Skeletal muscle satellite cell (primary cell): ENCODE results near the gene CLCN7. TPM values are rescaled to one million over a fixed set of nuclear protein-coding genes. Genes with fewer than 3 reads are reported as not detected.

Experiments used
- H3K27me3 ChIP-seq: 2 replicates; pipeline ENCODE4 v1.7.0; 2013; ENCODE audit warnings: low read length; ENCODE audit not compliant: control insufficient read depth, insufficient read depth
- H3K36me3 ChIP-seq: 2 replicates; pipeline ENCODE4 v1.7.0; 2013; ENCODE audit warnings: mild to moderate bottlenecking, control low read depth, low read length; ENCODE audit not compliant: insufficient read depth
- H3K4me1 ChIP-seq: 2 replicates; pipeline ENCODE4 v1.7.0; 2013; ENCODE audit warnings: low read length; ENCODE audit not compliant: control insufficient read depth, insufficient read depth
- H3K4me2 ChIP-seq: 2 replicates; pipeline ENCODE4 v1.7.0; 2013; ENCODE audit warnings: mild to moderate bottlenecking, low read length
- H3K4me3 ChIP-seq: 2 replicates; pipeline ENCODE4 v1.7.0; 2013; ENCODE audit warnings: low read length
- H3K9ac ChIP-seq: 2 replicates; pipeline ENCODE4 v1.7.0; 2013; ENCODE audit warnings: mild to moderate bottlenecking, low read depth, low read length, moderate library complexity
- H3K9me3 ChIP-seq: replicated peaks from 2 replicates; pipeline ENCODE4 v1.7.0; 2013; ENCODE audit warnings: mild to moderate bottlenecking, control low read depth, low read length
- total RNA-seq: library from RNA; depleted of rRNA; stranded (reverse); fragments of >200 nt; gene quantifications from 2 replicates; pipeline ENCODE4 v1.2.3, GENCODE V29; 2012; rRNA removed

The CLCN7 gene, protein sequence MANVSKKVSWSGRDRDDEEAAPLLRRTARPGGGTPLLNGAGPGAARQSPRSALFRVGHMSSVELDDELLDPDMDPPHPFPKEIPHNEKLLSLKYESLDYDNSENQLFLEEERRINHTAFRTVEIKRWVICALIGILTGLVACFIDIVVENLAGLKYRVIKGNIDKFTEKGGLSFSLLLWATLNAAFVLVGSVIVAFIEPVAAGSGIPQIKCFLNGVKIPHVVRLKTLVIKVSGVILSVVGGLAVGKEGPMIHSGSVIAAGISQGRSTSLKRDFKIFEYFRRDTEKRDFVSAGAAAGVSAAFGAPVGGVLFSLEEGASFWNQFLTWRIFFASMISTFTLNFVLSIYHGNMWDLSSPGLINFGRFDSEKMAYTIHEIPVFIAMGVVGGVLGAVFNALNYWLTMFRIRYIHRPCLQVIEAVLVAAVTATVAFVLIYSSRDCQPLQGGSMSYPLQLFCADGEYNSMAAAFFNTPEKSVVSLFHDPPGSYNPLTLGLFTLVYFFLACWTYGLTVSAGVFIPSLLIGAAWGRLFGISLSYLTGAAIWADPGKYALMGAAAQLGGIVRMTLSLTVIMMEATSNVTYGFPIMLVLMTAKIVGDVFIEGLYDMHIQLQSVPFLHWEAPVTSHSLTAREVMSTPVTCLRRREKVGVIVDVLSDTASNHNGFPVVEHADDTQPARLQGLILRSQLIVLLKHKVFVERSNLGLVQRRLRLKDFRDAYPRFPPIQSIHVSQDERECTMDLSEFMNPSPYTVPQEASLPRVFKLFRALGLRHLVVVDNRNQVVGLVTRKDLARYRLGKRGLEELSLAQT
- 64.7 and 68.4 TPM in 2 replicates for total RNA-seq

GRCh38 chr16:1474796-1475551 is at the start of gene CLCN7:
TSS of gene CLCN7 (minus strand) at chr16:1475028. CDS start at chr16:1474974, 54 bp downstream.
- H3K36me3 ChIP-seq, result no peaks in the 10 kb centered on the region
- peak within 1 kb of the TSS; percentile 100 for H3K9ac ChIP-seq
- H3K4me3 ChIP-seq, result peak within 1 kb of the TSS; percentile 88
- H3K4me2 ChIP-seq, result peak within 1 kb of the TSS; percentile 91
- no peaks in the 10 kb centered on the region for H3K27me3 ChIP-seq
- no peaks in the 10 kb centered on the region for H3K9me3 ChIP-seq
- peaks cover 28% of the 10 kb centered on the region for H3K4me1 ChIP-seq

DNA sequence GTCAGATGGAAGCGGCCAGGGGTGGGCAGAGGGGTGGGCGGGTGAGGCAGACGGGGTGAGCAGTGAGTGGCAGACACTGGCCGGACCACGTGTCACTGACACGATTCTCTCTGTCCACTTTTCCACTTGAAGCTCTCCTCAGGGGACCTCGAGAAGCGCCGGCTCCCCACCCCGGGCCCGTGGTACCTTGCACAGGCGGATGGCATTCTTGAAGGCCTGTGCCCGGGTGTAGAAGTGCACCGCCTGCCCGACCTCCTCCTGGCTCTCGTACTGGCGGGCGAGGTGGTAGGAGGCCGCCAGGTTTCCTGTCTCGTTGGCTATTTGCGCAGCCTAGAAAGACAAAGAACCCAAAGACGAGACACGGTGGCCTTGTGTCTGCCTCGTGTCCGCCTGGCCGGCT is 49.5 kb upstream of the CLCN7 start:
- H3K9ac ChIP-seq, result no peak overlapping the region
- no peak overlapping the region for H3K4me3 ChIP-seq

DNA sequence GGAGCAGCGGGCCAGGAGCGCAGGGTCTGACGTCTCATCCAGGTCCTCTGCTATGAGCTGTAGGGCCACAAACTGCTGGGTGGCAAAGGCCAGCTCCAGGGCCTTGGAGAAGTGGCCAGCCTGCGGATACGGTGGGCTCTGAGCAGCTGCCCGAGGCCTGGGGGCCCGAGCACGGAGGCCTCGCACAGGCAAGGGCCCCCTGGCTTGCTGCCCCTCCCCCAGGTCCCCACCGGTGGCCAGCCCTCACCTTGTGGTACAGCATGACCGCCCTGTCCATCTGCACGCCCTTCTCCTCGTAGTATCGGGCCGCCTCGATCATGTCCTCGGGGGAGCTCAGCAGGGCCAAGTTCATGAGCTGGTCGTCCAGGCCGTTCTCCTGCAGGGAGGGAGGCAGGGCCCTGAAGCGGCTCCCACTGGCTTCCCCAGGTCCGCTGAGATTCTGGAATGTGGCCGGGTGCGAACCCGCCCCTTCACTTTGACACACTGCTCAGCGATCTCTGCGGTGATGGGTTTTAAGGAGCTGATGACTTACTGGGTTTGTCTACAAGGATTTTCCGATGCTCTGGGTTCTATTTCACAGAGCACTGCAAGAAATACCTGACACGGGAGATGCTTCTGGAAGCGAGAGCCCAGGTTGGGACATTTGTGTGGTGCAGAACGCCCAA is 48.9 kb upstream of the CLCN7 start:
- Histone ChIP-seq H3K4me2 (no peak overlapping the region), H3K9me3 (no peaks in the 10 kb centered on the region), H3K4me1 (no peaks in the 10 kb centered on the region), H3K36me3 (no peaks in the 10 kb centered on the region), H3K4me3 (no peak overlapping the region), H3K9ac (no peak overlapping the region), H3K27me3 (no peaks in the 10 kb centered on the region)

More for the DNA sequence above, 49.5 kb upstream of the CLCN7 start:
- no peaks in the 10 kb centered on the region for H3K27me3 ChIP-seq
- H3K36me3 ChIP-seq, result no peaks in the 10 kb centered on the region
- no peak overlapping the region for H3K4me2 ChIP-seq
- no peaks in the 10 kb centered on the region for H3K4me1 ChIP-seq
- H3K9me3 ChIP-seq, result no peaks in the 10 kb centered on the region

DNA sequence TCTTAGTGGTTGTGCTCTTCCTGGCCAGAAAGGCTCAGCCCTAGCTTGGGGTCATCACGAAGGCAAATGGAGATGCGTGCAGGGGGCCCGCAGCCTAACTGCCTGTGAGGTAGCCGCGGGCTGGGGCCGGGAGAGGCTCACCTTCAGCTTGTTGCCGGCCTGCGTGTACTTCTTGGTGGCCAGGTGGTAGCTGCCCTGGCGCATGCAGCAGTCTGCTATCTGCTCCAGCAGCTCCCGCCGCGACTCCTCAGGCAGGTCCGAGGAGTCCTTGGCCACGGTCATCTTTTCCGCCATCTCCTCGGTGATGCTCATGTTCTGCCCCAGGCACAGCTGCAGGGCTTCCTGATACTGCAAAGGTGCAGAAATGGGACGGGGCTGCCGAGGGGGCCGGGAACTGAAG is 45.6 kb upstream of the CLCN7 start:
- H3K4me1 ChIP-seq, result no peaks in the 10 kb centered on the region
- no peaks in the 10 kb centered on the region for H3K27me3 ChIP-seq
- H3K36me3 ChIP-seq, result no peaks in the 10 kb centered on the region
- H3K9me3 ChIP-seq, result no peaks in the 10 kb centered on the region
- H3K4me3 ChIP-seq, result no peak overlapping the region
- no peak overlapping the region for H3K4me2 ChIP-seq
- no peak overlapping the region for H3K9ac ChIP-seq

- Histone ChIP-seq H3K4me3 (no peak overlapping the region), H3K36me3 (no peaks in the 10 kb centered on the region)
Measured at GRCh38 chr16:1519831-1520230, 45.0 kb upstream of the CLCN7 start.

GRCh38 chr16:1518626-1519135 is 43.9 kb upstream of the CLCN7 start:
- Histone ChIP-seq H3K36me3 (no peaks in the 10 kb centered on the region), H3K4me2 (no peak overlapping the region), H3K9ac (no peak overlapping the region), H3K9me3 (no peaks in the 10 kb centered on the region), H3K4me3 (no peak overlapping the region), H3K27me3 (no peaks in the 10 kb centered on the region), H3K4me1 (no peaks in the 10 kb centered on the region)

More at GRCh38 chr16:1519831-1520230, 45.0 kb upstream of the CLCN7 start:
- H3K4me2 ChIP-seq, result no peak overlapping the region
- H3K9ac ChIP-seq, result no peak overlapping the region
- no peaks in the 10 kb centered on the region for H3K27me3 ChIP-seq
- H3K4me1 ChIP-seq, result no peaks in the 10 kb centered on the region
- no peaks in the 10 kb centered on the region for H3K9me3 ChIP-seq

DNA sequence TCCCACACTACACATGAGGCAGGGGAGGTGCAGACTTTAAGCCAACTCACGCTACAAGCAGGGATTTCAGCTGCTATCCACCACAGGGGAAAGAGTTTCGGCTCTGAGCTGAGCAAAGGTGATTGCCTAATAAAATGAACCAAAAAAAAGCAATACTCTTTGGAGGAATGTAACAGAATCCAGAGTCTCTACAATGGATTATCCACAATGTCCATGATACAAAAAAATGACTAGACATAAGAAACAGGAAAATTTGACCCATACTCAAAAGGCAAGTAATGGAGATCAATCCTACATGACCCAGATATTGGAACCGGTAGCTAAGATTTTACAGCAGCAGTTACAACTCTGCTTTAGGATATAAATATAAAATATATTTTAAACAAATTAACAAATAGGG is 39.7 kb upstream of the CLCN7 start:
- H3K36me3 ChIP-seq, result peaks cover 10% of the 10 kb centered on the region
- H3K27me3 ChIP-seq, result no peaks in the 10 kb centered on the region
- no peak overlapping the region for H3K9ac ChIP-seq
- H3K4me1 ChIP-seq, result no peaks in the 10 kb centered on the region
- H3K4me2 ChIP-seq, result no peak overlapping the region
- no peaks in the 10 kb centered on the region for H3K9me3 ChIP-seq
- no peak overlapping the region for H3K4me3 ChIP-seq

DNA sequence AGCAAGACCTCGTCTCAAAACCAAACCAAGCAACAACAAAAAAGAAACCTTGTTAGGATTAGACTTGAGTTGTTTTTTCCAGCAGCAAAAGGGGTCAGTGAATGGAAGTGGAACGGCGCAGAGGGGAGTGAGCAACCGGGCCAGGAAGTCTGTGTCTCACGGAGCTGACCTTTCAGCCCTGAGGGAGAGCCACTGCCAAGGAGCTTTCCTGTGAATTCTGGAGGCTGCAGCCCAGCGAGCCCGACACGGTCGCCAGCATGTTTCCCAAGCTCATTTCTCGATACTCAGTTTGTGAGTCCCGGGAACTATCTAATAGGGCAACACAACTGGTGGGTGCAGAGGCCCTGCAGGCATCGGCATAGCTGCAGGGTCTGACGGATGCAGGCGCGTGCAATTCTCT is 37.9 kb upstream of the CLCN7 start:
- H3K9ac ChIP-seq, result no peak overlapping the region
- H3K4me2 ChIP-seq, result no peak overlapping the region
- H3K36me3 ChIP-seq, result peaks cover 10% of the 10 kb centered on the region
- H3K4me1 ChIP-seq, result no peaks in the 10 kb centered on the region
- no peak overlapping the region for H3K4me3 ChIP-seq
- H3K9me3 ChIP-seq, result no peaks in the 10 kb centered on the region
- H3K27me3 ChIP-seq, result no peaks in the 10 kb centered on the region

DNA sequence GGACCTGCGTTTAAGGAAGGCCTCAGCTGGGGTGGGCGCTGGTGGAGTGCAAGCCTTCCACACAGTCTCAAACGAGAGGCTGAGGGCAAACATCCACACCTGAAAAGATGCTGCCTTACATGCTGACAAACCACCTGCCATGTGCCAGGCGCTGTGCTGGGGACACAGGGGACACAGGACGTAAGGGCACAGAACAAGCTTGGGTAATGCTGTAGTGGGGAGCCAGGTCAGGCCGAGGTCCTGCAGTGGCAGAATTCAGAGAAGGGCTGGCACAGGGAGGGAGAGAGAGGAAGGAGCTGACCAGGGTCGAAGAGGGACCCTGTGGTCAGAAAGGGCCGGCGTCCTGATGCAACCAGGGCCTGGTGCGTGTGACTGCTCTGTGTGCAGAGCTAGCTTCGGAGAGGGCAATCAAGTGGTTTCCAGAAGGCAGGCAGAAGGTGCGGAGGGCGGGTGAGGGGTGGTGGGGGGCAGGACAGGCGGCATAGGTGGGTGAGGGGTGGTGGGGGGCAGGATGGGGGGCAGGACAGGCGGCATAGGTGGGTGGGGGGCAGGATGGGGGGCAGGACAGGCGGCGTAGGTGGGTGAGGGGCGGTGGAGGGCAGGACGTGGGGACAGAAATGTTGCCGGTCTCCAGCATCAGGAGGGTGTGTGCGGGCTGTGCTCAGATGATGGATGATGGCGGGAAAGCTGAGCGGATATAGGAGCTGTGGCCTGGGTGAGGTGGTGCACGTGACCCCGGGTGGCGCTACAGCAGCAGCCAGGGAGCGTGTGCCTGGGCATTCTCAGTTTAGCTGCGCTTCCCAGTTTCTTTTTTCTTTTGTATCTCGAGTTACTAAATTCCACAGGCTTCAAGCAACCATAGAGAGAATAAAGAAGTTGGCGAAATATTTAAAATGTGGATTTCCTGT is 37.1 kb upstream of the CLCN7 start:
- no peak overlapping the region for H3K4me2 ChIP-seq
- no peak overlapping the region for H3K9ac ChIP-seq
- no peaks in the 10 kb centered on the region for H3K4me1 ChIP-seq
- no peak overlapping the region for H3K4me3 ChIP-seq
- H3K27me3 ChIP-seq, result no peaks in the 10 kb centered on the region
- peaks cover 12% of the 10 kb centered on the region for H3K36me3 ChIP-seq
- H3K9me3 ChIP-seq, result no peaks in the 10 kb centered on the region

DNA sequence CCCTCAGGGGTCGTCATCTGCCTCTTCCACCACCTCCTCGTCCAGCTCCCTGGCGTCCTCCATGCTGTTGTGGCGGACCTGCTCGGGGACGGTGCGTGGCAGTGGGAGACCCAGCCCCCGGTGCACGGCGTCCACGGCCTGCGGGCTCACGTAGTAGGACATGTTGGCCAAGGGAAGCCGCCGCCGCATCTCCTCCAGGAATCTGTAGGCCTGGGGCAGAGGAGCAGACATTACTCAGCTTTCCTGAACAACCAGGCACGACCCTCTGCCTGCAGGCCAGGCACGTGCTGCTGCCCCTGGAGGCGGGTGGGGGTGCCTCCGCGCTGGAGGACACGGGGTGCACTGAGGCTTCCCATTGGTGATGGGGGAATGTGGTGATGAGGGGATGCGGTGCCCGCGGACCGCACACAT is 36.1 kb upstream of the CLCN7 start:
- no peaks in the 10 kb centered on the region for H3K27me3 ChIP-seq
- H3K4me2 ChIP-seq, result no peak overlapping the region
- H3K4me3 ChIP-seq, result no peak overlapping the region
- no peak overlapping the region for H3K9ac ChIP-seq
- H3K4me1 ChIP-seq, result no peaks in the 10 kb centered on the region
- no peaks in the 10 kb centered on the region for H3K9me3 ChIP-seq
- H3K36me3 ChIP-seq, result peaks cover 19% of the 10 kb centered on the region
